ENCODE measurements around the gene PLCB4.

- no peak for TF ChIP-seq CTCF (IDR thresholded peaks at IDR 0.05)
- no peak for TF ChIP-seq POLR2A (IDR thresholded peaks at IDR 0.05)
Measured at GRCh38 chr20:9244811-9245210, 175.9 kb downstream of the PLCB4 start.

All from vagina (tissue), 2 donors.